HS-5 (cell line): ENCODE measurements around the gene DAG1.

Experiments used
- DNase-seq: peaks from one replicate; pipeline ENCODE4 v3.0.0-alpha.2; 2012; ENCODE audit warnings: low read depth

DAG1 gene

GRCh38 chr3:49469936-49470713 is at the start of gene DAG1:
TSS of gene DAG1 (plus strand) at chr3:49470267. CDS start at chr3:49510535, 40,268 bp downstream.
- peak; percentile 71 for DNase-seq

GRCh38 chr3:49421890-49422378 is 48.1 kb upstream of the DAG1 start:
- DNase-seq = no peak

DNA sequence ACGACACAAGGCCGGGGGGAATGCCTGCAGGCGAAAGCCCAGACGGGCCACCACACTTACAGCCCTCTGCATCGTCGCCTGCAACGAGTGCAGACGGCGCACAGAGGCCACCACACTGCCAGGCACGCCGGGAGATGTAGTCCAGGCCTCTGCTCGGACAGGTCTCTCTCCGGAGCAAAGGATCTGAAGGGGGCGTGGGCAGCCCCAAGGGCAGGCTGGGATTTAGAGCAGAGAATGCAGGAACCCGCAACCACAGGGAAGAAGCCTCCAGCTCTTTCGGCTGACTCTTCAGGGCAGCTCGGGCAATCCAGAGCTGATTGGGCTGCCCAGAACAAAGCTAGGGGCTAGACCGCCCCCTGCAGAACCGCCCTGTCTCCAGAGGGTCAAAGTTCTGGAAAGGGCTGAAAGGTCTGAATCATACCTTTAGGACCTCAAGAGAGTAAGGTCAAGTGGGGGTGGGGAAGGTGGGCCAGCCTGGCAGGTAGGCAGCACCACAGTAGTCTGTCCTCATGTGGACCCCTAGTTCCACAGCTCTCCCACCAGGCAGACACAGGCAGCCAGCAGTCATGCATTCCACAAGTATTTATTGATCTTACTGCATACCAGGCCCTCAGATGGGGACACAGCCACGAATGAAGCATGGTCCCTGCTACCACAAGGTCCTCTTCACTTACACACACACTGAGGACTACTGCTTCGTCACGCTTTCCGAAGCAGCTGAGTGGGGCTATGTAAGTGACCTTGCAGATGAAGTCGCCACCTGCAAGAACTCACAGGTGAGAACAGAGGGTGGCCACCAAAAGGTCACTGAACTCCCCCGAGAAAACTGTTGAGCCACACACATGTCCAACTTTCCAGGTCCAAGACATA is 47.5 kb upstream of the DAG1 start, which contains the start of gene AMT:
AMT (minus strand) TSS at position 95 of the 870 bp plus-strand sequence; CDS start at position 72, 23 bp downstream.
- no peak for DNase-seq

DNA sequence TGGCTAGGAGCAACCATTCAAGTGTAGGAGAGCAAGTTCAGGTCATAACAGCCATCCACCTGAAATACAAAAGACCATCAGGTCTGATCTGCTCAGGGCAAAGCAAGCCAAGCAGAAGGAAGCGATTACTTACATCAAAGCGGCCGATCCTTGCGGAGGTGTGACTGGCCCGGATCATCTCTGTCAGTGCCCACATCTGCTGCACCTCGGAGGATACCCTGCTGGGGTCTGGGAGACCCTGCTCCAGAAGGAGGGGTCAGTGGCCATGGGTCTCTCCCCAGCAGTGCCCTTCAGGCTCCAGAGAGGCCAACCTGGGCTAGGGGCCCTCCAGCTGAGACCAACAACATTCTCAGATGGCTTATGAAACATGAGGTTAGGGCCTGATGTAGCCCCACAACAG is 45.3 kb upstream of the DAG1 start:
- no peak for DNase-seq

- no peak for DNase-seq
Measured at GRCh38 chr3:49427586-49427985, 42.5 kb upstream of the DAG1 start.

DNA sequence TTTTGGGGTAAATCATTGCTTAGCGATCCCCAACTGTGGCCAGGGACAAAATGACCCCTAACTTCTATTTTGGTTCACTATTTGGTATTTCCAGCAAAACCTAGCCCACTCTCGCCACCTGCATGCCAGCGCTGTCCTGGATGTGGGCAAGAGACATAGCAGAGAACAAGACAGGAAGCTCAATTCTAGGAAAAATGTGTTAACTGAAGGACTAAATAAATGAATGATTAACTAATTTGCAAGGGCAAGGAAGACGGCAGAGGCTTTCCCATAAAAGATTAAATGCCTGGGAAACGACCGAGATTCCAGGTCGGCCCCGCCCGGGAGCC is 41.4 kb upstream of the DAG1 start:
- DNase-seq = no peak

DNA sequence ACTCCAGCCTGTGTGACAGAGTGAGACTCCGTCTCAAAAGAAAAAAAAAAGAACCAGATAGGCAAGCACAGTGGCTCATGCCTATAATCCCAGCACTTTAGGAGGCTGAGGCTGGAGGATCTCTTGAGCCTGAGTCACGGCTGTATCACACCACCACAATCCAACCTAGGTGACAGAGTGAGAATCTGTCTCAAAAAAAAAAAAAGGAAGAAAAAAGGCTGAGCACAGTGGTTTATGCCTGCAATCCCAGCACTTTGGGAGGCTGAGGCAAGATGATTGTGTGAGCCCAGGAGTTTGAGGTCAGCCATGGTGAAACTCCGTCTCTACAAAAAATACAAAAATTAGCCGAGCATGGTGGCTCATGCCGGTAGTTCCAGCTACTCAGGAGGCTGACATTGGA is 35.3 kb upstream of the DAG1 start:
- DNase-seq = no peak

DNA sequence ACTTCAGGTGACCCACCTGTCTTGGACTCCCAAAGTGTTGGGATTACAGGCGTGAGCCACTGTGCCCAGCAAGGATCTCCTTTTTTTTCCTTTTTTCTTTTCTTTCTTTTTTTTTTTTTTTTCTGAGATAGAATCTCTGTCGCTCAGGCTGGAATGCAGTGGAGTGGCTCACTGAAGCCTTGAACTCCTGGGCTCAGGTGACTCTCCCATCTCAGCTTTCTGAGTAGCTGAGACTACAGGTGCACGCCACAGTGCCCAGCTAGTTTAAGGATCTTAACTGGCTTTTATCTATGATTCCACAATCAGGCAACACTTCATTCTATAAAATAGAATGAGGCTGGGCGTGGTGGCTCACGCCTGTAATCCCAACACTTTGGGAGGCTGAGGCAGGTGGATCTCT is 24.7 kb upstream of the DAG1 start:
- DNase-seq = no peak

DNA sequence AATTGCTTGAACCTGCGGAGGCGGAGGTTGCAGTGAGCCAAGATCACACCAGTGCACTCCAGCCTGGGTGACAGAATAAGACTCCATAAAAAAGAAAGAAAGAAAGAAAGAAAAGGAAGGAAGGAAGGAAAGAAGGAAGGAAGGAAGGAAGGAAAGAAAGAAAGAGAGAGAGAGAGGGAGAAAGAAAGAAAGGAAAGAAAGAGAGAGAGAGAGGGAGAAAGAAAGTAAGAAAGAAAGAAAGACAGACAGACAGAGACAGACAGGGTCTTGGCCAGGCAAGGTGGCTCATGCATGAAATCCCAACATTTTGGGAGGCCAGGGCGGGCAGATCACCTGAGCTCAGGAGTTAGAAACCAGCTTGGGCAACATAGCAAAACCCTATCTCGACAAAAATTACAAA is 16.4 kb upstream of the DAG1 start:
- no peak for DNase-seq

DNA sequence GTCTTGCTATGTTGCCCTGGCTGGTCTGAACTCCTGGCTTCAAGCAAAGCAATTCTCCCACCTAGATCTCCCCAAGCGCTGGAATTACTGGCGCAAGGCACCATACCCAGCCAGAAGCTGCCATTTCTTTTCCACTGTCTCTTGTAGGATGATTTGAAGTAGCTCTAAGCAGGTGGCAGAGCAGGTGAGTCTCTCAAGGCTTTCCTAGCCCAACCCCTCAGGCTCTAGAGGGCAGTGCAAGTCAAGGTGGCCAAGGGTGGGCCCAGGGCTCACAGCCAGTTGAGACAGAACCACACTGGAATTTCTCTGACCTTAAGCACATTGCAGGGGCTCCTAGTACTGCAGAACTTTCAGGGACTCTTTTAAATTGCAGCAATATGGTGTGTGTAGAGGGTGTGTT is 15.6 kb upstream of the DAG1 start:
- no peak for DNase-seq

- DNase-seq = no peak
Measured at GRCh38 chr3:49454898-49455681, 15.0 kb upstream of the DAG1 start.

DNA sequence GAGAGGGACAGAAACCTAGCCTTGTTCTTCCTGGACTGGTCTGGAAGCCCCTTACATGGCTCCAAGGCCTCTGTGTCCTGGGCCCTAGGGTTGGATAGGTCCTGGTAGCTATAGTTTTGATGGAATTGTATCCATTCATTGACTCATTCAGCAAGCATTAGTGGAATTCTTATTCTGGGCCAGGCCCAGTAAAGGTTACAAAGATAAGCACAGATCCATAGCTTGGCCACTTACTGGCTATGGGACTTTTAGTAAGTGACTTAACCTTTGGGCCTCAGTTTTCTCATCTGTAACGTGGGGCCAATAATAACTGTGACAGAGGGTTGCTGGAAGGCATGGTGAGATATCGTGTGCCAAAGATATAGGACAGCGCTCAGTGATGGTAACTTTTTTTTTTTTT is 13.6 kb upstream of the DAG1 start:
- no peak for DNase-seq

DNA sequence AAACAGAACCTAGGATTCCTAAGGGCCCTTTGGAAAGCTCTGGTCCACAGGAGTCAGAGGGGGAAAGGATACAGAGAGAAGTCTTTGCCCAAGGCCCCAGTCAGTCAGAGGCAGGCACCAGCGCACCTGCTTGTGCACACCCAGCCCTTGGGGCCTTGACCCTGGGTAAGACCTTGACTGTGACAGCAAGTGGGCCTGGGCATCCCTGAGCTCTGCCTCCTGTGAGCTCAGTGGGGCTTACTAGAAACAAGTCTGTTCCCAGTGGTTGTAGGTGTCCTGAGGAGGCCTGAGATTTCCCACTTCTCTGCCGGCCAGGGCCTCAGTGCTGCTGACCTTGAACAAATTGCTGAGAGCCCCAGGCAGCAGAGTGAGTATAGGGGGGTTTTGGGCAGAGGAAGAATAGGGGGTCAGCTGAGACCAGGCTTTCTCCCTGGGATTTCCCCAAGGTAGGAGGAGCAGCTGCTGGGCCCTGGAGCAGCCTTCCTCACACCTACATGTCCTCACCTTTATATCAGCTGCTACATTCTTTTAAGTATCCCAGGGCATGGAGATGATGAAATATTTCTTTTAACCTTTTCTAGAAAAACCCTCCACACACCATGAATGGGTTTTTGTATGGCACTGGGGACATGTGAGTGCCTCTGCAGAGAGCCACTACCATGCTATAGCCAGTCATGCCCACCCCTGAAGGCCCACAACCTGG is 9.7 kb upstream of the DAG1 start:
- no peak for DNase-seq

DNA sequence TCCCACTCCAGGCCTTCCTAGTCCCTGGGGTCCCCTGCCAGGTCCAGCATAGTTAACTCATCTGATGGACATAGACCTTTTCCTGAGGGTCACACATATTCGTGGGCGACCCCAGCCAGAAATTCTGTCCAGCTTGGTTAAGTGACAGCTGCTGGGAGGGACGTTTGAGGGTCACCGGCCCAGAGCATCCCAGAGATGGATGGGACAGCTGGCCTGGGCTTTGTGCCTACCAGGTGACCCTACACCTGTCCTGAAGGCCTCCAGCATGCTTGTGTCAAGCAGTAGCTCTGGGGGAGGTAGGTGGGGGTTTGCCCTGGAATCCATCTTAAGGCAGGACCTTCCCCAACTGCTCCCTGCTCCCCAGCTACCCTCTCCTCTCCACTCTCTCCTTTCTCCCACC is 9.1 kb upstream of the DAG1 start:
- DNase-seq = no peak

- no peak for DNase-seq
Measured at GRCh38 chr3:49461443-49462171, 8.5 kb upstream of the DAG1 start.

- no peak for DNase-seq
Measured at GRCh38 chr3:49462222-49462621, 7.8 kb upstream of the DAG1 start.

DNA sequence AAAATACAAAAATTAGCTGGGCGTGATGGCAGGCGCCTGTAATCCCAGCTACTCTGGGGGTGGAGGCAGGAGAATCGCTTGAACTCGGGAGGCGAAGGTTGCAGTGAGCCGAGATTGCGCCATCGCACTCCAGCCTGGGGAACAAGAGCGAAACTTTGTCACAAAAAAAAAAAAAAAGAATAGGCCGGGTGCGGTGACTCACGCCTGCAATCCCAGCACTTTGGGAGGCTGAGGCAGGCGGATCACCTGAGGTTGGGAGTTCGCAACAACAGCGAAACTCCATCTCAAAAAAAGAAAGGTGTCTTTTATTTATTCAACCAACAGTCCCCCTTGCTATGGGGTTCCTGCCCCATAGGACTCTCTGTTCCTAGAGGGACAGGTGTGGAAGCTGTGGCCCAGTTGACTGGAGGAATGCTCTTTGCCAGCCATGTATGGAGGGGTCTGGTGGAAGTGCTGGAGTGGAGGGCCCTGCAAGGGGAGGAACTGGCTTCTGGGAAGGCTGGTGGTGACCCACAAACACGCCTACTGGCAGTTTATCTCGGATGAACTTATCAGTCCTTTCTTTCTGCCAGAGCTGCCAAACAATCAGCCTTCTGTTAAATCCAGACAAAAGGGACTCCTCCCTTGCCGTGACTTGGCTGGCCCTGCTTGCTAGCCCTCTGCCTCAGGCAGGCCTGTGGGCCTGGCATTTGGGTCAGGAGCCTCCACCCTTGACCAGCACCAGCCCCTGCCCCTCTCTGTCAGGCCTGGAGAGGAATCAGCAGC is 4.6 kb upstream of the DAG1 start:
- DNase-seq = no peak

- DNase-seq = no peak
Measured at GRCh38 chr3:49466085-49466484, 4.0 kb upstream of the DAG1 start.

- no peak for DNase-seq
Measured at GRCh38 chr3:49469037-49469935, 781 bp upstream of the DAG1 start.
